GM04504 (cell line): Measurements from ENCODE around the gene NMS.

Experiments
- DNase-seq: peaks from one replicate; pipeline ENCODE4 v3.0.0-alpha.2; 2012; ENCODE audit warnings: low read depth

NMS gene

DNA sequence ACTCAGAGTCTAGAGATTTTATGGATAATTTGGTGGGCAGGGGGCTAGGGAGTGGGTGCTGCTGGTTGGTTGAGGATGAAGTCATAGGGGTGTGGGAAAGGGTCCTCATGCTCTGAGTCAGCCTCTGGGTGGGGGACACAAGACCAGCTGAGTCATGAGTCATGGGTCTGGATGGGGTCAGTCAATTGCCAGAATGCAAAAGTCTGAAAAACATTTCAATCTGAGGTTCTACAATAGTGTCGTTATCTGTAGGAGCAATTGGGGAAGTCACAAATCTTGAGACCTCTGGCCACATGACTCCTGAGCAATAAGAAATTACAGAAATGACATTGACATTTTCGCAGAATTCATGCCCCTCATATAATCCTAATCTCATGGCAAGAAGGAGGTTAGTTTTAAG lies 15.1 kb downstream of the NMS start:
- no peak for DNase-seq

DNA sequence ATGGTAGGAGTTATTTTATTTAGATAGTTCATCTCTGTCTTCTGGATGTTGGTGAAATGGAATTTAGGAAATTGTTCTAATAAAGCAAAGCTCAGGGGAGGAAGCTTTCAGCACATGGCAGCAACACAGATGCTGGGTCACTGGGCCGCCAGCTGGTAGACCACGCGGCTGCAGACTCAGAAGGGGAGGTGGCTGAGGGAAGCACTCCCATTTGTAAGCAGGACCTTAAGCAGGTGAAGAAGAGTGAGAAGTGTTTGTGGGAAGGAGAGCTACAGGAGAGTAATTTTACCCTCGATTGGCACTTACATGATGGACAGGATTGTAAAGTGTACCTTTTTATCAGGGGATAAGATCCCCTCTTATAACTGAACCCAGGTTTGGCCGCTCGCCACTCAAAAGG lies 24.4 kb downstream of the NMS start:
- no peak for DNase-seq

DNA sequence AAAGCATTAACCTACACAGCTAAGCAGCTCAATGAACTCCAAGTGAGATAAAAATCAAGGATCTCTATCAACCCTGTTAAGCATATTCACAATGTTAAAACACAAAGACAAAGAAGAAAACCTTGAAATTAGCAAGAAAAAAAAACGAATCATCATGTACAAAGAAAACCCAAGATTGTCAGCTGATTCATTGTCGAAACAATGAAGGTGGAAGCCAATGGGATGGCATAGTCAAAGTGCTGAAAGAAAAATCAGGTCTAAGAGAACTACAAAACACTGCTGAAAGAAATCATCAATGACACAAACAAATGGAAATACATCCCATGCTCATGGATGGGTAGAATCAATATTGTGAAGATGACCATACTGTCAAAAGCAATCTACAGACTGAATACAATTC lies 32.5 kb downstream of the NMS start:
- DNase-seq = no peak

DNA sequence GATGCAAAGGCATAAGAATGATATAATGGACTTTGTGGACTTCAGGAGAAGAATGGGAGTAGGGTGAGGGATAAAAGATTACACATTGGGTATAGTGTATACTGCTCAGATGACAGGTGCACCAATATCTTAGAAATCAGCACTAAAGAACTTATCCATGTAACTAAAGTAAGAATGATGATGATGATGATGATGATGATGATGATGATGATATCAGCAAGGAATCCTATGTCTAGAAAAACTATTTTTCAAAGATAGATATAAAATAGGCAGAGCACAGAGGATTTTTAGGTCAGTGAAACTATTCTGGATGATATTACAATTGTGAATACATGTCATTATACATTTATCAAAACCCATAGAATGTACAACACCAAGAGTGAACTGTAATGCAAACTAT lies 34.3 kb downstream of the NMS start:
- DNase-seq = no peak

DNA sequence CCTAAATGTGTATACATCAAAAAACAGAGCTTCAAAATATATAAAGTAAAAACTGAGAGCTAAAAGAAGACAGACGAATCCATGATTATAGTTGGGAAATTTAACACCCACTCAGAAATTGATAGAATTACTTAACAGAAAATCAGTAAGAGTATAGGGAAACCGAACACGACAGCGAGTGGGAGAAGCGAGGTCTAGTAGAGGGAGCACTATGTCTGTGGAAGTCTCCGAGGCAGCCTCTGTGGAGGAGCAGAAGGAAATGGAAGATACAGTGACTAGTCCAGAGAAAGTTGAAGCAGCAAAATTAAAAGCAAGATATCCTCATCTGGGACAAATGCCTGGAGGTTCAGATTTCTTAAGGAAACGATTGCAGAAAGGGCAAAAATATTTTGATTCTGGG lies 38.8 kb downstream of the NMS start:
- DNase-seq = no peak

DNA sequence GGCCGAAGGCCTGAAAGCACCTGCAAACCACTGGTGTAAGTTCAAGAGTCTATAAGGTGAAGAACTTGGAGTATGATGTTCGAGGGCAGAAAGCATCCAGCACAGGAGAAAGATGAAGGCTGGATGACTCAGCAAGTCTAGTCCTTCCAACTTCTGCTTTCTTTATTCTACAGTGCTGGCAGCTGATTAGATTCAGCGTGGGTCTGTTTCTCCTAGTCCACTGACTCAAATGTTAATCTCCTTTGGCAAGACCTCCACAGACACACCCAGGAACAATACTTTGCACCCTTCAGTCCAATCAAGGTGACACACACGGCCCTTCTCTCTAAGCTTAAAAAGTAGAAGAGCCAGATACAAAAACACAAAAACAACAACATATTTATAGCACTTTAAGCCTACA lies 43.4 kb downstream of the NMS start:
- no peak for DNase-seq

DNA sequence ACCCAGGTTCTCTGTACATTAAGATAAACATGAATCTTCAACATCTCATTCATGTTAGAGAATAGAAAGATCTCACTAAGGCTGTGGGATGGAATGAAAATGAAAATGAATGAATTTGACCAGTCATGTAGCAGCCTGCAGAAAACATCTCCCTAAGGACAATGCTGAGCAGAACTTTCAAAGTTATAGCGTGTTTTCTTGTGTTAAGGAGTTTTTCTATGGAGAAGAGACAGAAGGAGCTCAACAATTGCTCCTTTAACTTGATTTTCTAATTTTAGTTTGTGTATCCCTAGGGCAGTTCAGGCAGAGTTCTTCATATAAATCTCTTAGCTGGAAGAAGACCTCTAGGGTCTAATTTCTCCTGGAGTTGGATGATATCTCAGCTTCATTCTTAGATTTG lies 47.3 kb downstream of the NMS start:
- DNase-seq = no peak

DNA sequence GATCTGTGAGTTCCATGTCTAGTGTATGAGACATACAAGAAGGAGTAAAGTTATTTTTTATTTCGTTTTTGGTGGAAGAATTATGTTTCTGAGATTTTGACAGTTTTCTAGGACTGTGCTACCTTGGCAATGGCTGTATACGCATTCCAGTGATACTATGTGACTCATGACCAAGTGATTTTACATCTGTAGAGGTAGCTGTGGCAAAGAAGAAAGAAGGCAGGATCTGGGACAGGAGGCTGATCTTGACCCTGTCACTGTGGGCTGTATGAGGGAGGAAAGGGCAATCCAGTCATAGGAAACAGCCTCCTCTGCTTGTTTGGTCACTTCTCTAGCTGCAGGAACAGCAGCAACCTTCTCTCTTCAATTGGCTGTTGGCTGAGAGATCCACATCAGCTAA lies 48.5 kb downstream of the NMS start:
- no peak for DNase-seq

DNA sequence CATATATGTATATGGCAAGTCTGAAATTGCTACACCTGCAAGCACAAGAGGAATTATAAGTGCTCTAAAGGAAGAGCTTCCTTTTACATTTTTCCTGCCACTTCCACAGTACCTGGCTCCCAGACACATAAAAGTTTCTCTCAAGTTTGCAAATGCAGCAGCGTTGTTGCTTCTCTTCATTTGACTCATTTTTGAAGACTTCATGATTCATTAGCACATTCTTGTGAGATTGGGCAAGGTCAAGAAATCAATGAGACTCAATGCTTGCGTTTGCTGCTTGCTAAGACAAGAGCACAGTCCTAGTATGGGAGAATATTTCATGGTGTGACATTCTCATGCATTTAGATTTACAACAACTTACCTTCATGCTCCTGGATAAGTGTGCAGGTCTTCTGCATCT lies 49.9 kb downstream of the NMS start:
- DNase-seq = no peak

DNA sequence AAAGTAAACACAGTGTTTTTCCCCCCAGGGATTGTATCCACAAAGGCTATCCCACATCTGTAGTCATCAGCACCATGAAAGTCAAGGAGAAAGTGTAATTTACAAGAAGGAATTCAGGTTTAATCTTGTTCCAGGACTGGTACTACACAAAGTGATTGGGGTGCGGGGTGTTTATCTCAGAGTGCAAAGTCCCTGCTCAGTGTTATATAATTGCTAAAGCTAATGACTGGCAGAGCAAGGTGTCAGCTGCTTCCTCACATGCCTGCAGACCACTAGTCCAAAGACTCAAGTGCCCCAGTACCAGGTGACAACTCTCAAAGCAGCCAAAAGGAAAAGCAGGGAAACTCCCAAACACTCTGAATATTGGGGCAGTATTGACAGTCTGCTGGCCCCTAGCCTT lies 52.1 kb downstream of the NMS start:
- no peak for DNase-seq

DNA sequence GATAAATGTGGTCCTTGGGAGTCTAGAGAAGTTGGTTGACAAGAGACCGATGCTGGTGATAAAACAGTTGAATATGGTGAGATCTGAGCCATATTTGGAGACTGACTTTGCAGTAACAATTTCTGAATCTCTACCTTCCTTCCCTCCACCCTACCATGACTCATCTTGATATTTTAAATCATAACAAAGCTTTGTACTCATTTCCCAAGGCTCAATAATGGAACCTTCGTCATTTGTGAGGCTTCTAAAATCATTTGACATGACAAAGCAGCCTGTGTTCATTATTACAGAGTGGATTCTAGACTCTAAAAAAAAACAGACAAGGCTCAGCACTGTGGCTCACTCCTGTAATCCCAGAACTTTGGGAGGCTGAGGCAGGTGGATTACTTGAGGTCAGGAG lies 54.0 kb downstream of the NMS start:
- no peak for DNase-seq

DNA sequence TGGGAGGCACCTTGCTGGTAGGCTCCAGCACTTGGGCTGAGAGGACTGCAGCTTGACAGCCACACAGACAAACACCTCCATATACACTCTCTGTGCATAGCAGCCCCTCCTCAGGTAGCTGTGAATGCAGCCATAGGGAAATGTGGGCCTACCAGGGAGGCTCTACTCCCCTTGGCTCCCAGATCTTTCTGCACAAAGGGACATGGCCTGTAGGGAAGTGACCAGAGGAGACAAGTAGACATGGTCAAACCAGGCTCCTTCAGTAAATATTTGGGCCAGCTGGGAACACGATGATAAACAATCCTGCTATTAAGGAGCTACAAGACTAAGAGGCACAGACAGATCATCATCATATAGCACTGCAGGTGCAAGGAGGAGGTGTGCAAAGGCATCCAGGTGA lies 56.6 kb downstream of the NMS start:
- no peak for DNase-seq

DNA sequence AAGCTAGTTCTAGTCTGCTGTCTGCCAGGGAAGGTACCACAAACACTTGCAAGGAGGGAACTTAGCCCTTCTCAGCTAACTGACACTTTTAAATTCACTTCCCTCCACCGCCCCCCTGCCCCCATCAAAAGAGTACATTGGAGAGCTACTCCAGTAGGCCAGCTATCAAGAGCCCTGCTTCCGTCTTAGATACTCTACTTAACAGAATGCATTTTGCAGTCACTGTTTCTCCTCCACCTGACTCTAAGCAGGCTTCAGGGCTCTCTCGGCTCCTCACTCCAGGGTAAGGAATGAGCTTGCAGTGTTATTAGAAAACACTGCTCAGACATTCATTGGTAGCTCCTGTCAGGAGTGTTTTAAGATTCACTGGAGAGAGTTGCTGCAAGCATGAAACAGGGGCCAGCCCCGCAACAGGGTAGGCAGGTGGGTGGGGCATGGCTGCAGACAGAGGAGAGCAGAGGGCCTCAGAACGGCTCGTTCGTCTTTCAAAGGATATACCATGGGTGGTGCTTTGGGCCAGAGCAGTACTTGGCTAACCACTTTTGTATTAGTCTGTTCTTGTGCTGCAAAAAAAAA lies 57.2 kb downstream of the NMS start:
- DNase-seq = no peak

DNA sequence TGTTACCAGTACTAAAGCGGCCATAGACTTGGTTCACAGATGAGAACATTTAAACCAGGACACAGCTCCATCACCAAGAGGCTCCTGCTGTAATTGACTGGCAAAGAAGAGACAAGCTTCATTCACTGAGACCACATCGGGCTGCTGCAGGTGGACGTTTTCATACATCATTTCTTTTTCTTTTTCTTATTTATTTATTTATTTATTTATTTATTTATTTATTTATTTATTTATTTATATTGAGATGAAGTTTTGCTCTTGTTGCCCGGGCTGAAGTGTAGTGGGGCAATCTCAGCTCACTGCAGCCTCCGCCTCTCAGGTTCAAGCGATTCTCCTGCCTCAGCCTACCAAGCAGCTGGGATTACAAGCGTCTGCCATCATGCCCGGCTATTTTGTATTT lies 58.9 kb downstream of the NMS start:
- DNase-seq = no peak

DNA sequence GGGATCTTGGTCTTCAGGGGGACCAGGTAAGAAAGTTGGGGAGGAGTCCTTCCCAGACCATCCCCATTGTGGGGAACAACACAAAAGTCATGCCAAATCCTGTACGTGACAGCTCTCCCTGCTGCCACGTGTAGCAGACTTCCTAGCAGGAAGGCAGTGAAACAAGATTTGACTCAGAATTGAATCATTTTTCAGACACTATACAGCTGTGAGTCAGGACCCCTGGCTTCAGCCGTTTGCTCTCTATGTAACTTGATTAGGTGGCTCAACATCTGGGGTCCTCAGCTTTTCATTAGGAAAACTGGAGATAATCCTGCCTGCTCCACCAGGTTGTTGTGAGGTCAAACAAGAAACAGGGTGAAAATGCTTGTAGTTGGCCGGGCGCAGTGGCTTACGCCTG lies 59.6 kb downstream of the NMS start:
- DNase-seq = no peak
